Measurements from ENCODE around the gene HYLS1.

DNA sequence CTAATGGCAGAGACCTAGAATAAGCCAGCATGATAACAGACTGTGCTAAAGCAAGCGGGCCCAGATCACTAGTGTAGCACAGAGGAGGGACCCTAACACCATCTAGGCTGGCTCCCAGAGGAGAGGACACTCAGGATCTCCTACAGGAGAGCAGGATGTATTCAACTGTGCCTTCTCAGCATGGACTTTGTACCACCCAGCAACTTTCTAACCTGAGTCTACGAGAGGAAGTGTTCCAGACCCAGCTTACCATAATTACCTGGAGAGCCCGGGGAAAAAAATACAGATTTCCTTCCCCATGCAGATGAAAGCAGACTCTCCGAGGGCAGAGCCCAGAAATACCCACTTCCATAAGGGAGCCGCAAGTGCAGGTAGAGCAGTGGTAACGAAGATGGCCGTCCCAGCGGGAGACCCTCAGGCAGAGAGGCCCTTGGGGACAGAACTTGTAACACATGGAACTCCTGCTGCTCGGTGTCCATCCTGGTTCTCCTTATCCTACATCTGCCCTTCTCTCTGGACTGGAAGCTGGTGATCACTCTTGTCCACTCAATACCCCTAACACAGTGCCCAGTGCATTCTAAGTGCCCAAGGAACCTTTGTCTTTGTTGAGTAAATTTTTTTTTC, 37.0 kb downstream of the HYLS1 start:
- no peak for TF ChIP-seq POLR2A (IDR thresholded peaks at IDR 0.05; ENCODE audit: low read length)
- no peak for TF ChIP-seq GATA1 (IDR thresholded peaks at IDR 0.05; ENCODE audit: low read depth, low read length)

Measured in erythroblast (primary cell).